HG02642 (cell line): ENCODE data around the gene IKBKE.

Experiments
- ATAC-seq: cut with Tn5 transposase; IDR thresholded peaks from one replicate; pipeline ENCODE4 v1.9.1; 2021; ENCODE audit warnings: mild to moderate bottlenecking; ENCODE audit not compliant: unreplicated experiment, poor library complexity

Gene IKBKE

GRCh38 chr1:206491616-206492015 is 21.3 kb downstream of the IKBKE start:
- no peak for ATAC-seq

GRCh38 chr1:206492589-206492988 is 22.3 kb downstream of the IKBKE start:
- ATAC-seq, result no peak

- ATAC-seq, result no peak
Observed at GRCh38 chr1:206493279-206493678, 23.0 kb downstream of the IKBKE start.

GRCh38 chr1:206495011-206495461 is 24.8 kb downstream of the IKBKE start:
- no peak for ATAC-seq

- peak; percentile 23 for ATAC-seq
Observed at GRCh38 chr1:206495493-206496046, 25.3 kb downstream of the IKBKE start.

- ATAC-seq, result peak; percentile 56
Observed at GRCh38 chr1:206496131-206496793, 26.0 kb downstream of the IKBKE start.

- no peak for ATAC-seq
Observed at GRCh38 chr1:206497363-206497762, 27.1 kb downstream of the IKBKE start.

- no peak for ATAC-seq
Observed at GRCh38 chr1:206497774-206498173, 27.5 kb downstream of the IKBKE start.

- no peak for ATAC-seq
Observed at GRCh38 chr1:206498685-206499084, 28.4 kb downstream of the IKBKE start.

- no peak for ATAC-seq
Observed at GRCh38 chr1:206500046-206500445, 29.8 kb downstream of the IKBKE start.

GRCh38 chr1:206501881-206502280 is 31.6 kb downstream of the IKBKE start:
- ATAC-seq, result no peak

- no peak for ATAC-seq
Observed at GRCh38 chr1:206502403-206502802, 32.1 kb downstream of the IKBKE start.

- no peak for ATAC-seq
Observed at GRCh38 chr1:206502812-206503211, 32.5 kb downstream of the IKBKE start.

GRCh38 chr1:206503591-206504362 is 33.5 kb downstream of the IKBKE start:
- peak; percentile 47 for ATAC-seq

- no peak for ATAC-seq
Observed at GRCh38 chr1:206504363-206504713, 34.1 kb downstream of the IKBKE start.

- no peak for ATAC-seq
Observed at GRCh38 chr1:206505702-206506355, 35.6 kb downstream of the IKBKE start.

GRCh38 chr1:206506405-206507283 is 36.4 kb downstream of the IKBKE start:
- ATAC-seq, result peak; percentile 14

- ATAC-seq, result peak; percentile 68
Observed at GRCh38 chr1:206507284-206508129, 37.2 kb downstream of the IKBKE start, which contains the start of gene RASSF5. RASSF5 (plus strand) TSS chr1:206507531; CDS start chr1:206507603, 72 bp downstream.
